NB4 (cell line): ENCODE data around the gene ASGR1.
"Not testable (repeated sequence)": the region's sequence is repeated elsewhere in the genome, so short reads cannot be mapped to it uniquely, and the experiment has no call there.

Experiments
- CTCF ChIP-seq: IDR thresholded peaks from one replicate; pipeline ENCODE4 v1.5.1; 2012; ENCODE audit warnings: low read depth, low read length
- MYC ChIP-seq: IDR thresholded peaks from 2 replicates; pipeline ENCODE4 v1.6.1; 2011; ENCODE audit warnings: low read depth, low read length
- POLR2A ChIP-seq: IDR thresholded peaks from 2 replicates; pipeline ENCODE4 v1.6.1; 2011; ENCODE audit warnings: mild to moderate bottlenecking; ENCODE audit not compliant: insufficient read length; ENCODE audit errors: extremely low read depth

GRCh38 chr17:7127501-7127900, 51.7 kb downstream of the ASGR1 start:
- not testable (repeated sequence) for TF ChIP-seq POLR2A, CTCF, MYC
